ENCODE results near the gene USP44.
"Not testable (repeated sequence)": the region's sequence is repeated elsewhere in the genome, so short reads cannot be mapped to it uniquely, and the experiment has no call there.

The USP44 gene

DNA sequence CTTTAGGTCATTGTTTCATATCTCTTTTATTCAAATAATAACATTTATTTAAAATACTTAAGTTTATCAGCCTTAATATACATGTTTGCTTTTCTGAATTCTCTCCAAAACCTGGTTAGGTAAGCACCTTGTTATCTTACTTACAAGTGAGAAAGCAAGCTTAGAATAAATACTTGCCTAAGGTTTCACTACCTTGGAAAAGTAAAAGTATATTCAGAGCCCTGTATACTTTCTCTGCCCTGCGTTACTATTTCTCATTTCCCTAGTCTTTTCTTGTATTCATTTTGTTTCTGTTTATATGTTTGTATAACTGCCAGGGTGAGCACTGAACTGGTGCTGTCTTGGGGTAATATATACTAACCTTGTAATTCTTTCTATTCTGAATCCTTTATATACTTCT, 55.8 kb downstream of the USP44 start:
- no peak for TF ChIP-seq CTCF (conservative IDR thresholded peaks at IDR 0.05; ENCODE audit: low read depth)
- no peak for DNase-seq (ENCODE audit: low spot score)
- ChIA-PET CTCF (no interaction called here), POLR2A (ENCODE audit: low non-redundant PET) (no interaction called here)
- H3K27ac ChIP-seq, result no peak overlapping the region

GRCh38 chr12:95494888-95495287, 56.4 kb downstream of the USP44 start:
- CTCF ChIA-PET, result no interaction called here

DNA sequence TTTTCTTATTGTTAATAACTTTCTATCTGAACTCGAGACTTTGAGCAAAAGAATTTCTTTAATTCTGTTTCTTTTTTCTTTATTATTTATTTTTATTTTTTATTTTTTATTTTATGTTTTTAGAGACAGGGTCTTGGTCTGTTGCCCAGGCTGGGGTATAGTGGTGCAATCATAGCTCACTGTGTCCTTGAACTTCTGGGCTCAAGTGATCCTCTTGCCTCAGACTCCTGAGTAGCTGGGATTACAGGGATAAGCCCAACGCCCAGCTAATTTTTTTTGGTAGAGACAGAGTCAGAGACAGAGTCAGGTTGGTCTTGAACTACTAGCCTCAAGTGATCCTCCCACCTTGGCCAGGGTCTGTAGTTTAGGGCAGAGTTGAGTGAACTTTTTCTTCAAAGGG, 58.8 kb downstream of the USP44 start:
- no peak overlapping the region for H3K27ac ChIP-seq
- POLR2A ChIA-PET (ENCODE audit: low non-redundant PET), result no interaction called here
- no peak for DNase-seq (ENCODE audit: low spot score)
- no peak for TF ChIP-seq CTCF (conservative IDR thresholded peaks at IDR 0.05; ENCODE audit: low read depth)
- CTCF ChIA-PET, result interaction anchor here (0.7 kb wide), 1 partner anchor 48 kb away, joined by 4 read pairs; no protein-coding TSS in a partner anchor

More at GRCh38 chr12:95494888-95495287, 56.4 kb downstream of the USP44 start:
- POLR2A ChIA-PET (ENCODE audit: low non-redundant PET), result no interaction called here
- no peak overlapping the region for H3K27ac ChIP-seq
- TF ChIP-seq CTCF (conservative IDR thresholded peaks at IDR 0.05; ENCODE audit: low read depth), result no peak
- no peak for DNase-seq (ENCODE audit: low spot score)

- ChIA-PET POLR2A (ENCODE audit: low non-redundant PET) (no interaction called here), CTCF (interaction anchor here (0.6 kb wide), 1 partner anchor 124 kb away, joined by 8 read pairs; no protein-coding TSS in a partner anchor)
- no peak for DNase-seq (ENCODE audit: low spot score)
- TF ChIP-seq CTCF (conservative IDR thresholded peaks at IDR 0.05; ENCODE audit: low read depth), result no peak
- H3K27ac ChIP-seq, result no peak overlapping the region
Measured at GRCh38 chr12:95487024-95487423, 64.3 kb downstream of the USP44 start.

- DNase-seq (ENCODE audit: low spot score), result no peak
- ChIA-PET CTCF (no interaction called here), POLR2A (ENCODE audit: low non-redundant PET) (no interaction called here)
- no peak for TF ChIP-seq CTCF (conservative IDR thresholded peaks at IDR 0.05; ENCODE audit: low read depth)
- no peak overlapping the region for H3K27ac ChIP-seq
Measured at GRCh38 chr12:95484524-95484923, 66.8 kb downstream of the USP44 start.

GRCh38 chr12:95482564-95482963, 68.7 kb downstream of the USP44 start:
- H3K27ac ChIP-seq; POLR2A ChIA-PET (ENCODE audit: low non-redundant PET); DNase-seq (ENCODE audit: low spot score): not testable (repeated sequence)
- CTCF ChIA-PET, result interaction anchor here (0.8 kb wide), 1 partner anchor 1495 kb away, joined by 3 read pairs; no protein-coding TSS in a partner anchor

DNA sequence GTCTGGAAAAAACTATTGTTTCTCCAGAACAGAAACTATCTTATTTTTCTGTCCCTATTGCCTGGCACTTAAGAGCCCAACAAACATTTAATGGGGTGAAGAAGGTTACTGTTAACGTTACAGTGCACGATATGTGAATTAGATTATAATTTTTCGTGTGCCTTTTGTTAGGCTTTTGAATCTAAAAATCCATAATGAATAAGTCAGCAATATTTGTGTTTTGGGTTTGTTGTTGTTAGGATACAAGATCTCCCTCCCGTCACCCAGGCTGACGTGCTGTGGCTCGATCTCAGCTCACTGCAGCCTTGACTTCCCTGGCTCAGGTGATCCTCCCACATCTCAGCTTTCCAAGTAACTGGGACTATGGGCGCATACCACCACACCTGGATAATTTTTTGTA, 69.4 kb downstream of the USP44 start:
- H3K27ac ChIP-seq, result no peak overlapping the region
- no peak for TF ChIP-seq CTCF (conservative IDR thresholded peaks at IDR 0.05; ENCODE audit: low read depth)
- DNase-seq (ENCODE audit: low spot score), result no peak
- CTCF ChIA-PET, result no interaction called here
- POLR2A ChIA-PET (ENCODE audit: low non-redundant PET), result no interaction called here

Measured in RWPE1 (cell line).